Loucy (cell line): Measurements from ENCODE around the gene PPDPF.
A peak's percentile ranks its signal among the peaks of the same experiment; 100 is the strongest.

ENCODE experiments used
- H2AFZ ChIP-seq: fragments of 200-600 bp; sonication (generic); 2 replicates; pipeline ENCODE4 v1.6.0; 2016; ENCODE audit warnings: antibody characterized with exemption, mild to moderate bottlenecking, low read length, moderate library complexity
- H3F3A ChIP-seq: fragments of 200-600 bp; 2 replicates; pipeline ENCODE4 v1.6.0; 2016; ENCODE audit warnings: antibody characterized with exemption, low read depth, mild to moderate bottlenecking
- H3K27me3 ChIP-seq: fragments of 200-600 bp; sonication (generic); 2 replicates; pipeline ENCODE4 v1.6.1; 2014; ENCODE audit warnings: low read length, mild to moderate bottlenecking; ENCODE audit not compliant: insufficient read depth, poor library complexity, severe bottlenecking
- H3K36me3 ChIP-seq: fragments of 200-600 bp; sonication (generic); 2 replicates; pipeline ENCODE4 v1.6.1; 2016; ENCODE audit warnings: low read length; ENCODE audit not compliant: insufficient read depth
- H3K4me1 ChIP-seq: fragments of 200-600 bp; sonication (generic); 2 replicates; pipeline ENCODE4 v1.5.1; 2014; ENCODE audit warnings: low read length, mild to moderate bottlenecking; ENCODE audit not compliant: insufficient read depth, poor library complexity, severe bottlenecking
- H3K4me2 ChIP-seq: fragments of 200-600 bp; sonication (generic); 2 replicates; pipeline ENCODE4 v1.6.0; 2014; ENCODE audit warnings: antibody characterized with exemption, low read length, low read depth, mild to moderate bottlenecking; ENCODE audit not compliant: poor library complexity, severe bottlenecking
- H3K4me3 ChIP-seq: fragments of 200-600 bp; sonication (generic); 2 replicates; pipeline ENCODE4 v1.5.1; 2014; ENCODE audit warnings: low read length, mild to moderate bottlenecking, mixed read lengths; ENCODE audit not compliant: poor library complexity, severe bottlenecking
- H3K79me2 ChIP-seq: fragments of 200-600 bp; sonication (generic); 2 replicates; pipeline ENCODE4 v1.6.1; 2014; ENCODE audit warnings: low read length; ENCODE audit not compliant: insufficient read depth
- H3K9ac ChIP-seq: fragments of 200-600 bp; sonication (generic); 2 replicates; pipeline ENCODE4 v1.6.0; 2014; ENCODE audit warnings: mild to moderate bottlenecking, low read depth, low read length, moderate library complexity; ENCODE audit not compliant: poor library complexity, severe bottlenecking
- H3K9me2 ChIP-seq: fragments of 200-600 bp; sonication (generic); replicated peaks from 2 replicates; pipeline ENCODE4 v1.6.1; 2016; ENCODE audit warnings: low read depth, low read length, mixed read lengths
- H3K9me3 ChIP-seq: fragments of 200-600 bp; sonication (generic); 2 replicates; pipeline ENCODE4 v1.6.1; 2014; ENCODE audit warnings: mild to moderate bottlenecking, antibody characterized with exemption, low read length, low read depth; ENCODE audit not compliant: insufficient read depth
- H4K20me1 ChIP-seq: fragments of 200-600 bp; sonication (generic); 2 replicates; pipeline ENCODE4 v1.6.0; 2014; ENCODE audit warnings: antibody characterized with exemption, low read length, mild to moderate bottlenecking; ENCODE audit not compliant: insufficient read depth, poor library complexity, severe bottlenecking
- CTCF ChIP-seq: fragments of 200-600 bp; sonication (generic); conservative IDR thresholded peaks from 2 replicates; pipeline ENCODE4 v1.5.1; 2014; ENCODE audit warnings: mild to moderate bottlenecking, antibody characterized with exemption, low read length
- EZH2phosphoT487 ChIP-seq: fragments of 200-600 bp; IDR thresholded peaks from 2 replicates; pipeline ENCODE4 v1.6.1; 2018; ENCODE audit warnings: antibody characterized with exemption, mild to moderate bottlenecking, moderate library complexity, borderline replicate concordance

PPDPF gene

DNA sequence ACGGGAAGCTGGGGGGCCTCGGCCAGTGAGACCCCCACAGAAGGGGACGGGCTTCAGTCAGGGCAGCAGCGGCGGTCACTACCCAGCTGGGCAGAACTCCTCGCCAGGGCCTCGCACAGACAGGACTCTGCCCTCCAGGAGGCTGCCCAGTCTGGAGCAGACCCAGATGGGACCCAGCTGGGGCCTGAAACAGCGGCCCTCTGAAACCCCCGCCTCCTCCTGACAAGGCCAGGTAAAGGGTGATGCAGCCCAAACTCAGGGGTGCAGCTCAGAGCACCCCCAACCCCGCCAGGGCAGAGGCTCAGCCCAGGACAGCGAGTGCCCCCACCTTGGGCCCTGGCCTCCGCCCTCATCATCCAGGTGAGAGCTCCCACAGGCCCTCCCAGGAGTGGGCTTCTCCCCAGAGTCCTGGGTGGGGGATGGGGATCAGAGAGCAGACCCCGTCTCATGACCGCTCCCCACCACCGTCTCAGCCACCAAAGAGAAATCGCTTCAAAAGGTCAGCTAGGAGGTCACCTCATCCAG is 23.9 kb upstream of the PPDPF start:
- H3K79me2 ChIP-seq, result no peaks in the 10 kb centered on the region
- H3K27me3 ChIP-seq, result no peaks in the 10 kb centered on the region
- H2AFZ ChIP-seq, result peak overlapping the region; percentile 64
- H3K9ac ChIP-seq, result no peak overlapping the region
- no peaks in the 10 kb centered on the region for H3K9me2 ChIP-seq
- peak overlapping the region; percentile 58 for H3K4me3 ChIP-seq
- peak overlapping the region; percentile 64 for H3K4me2 ChIP-seq
- H4K20me1 ChIP-seq, result no peaks in the 10 kb centered on the region
- no peaks in the 10 kb centered on the region for H3F3A ChIP-seq
- H3K4me1 ChIP-seq, result no peaks in the 10 kb centered on the region
- H3K36me3 ChIP-seq, result no peaks in the 10 kb centered on the region
- H3K9me3 ChIP-seq, result no peaks in the 10 kb centered on the region
- no peak for TF ChIP-seq CTCF
- no peak for TF ChIP-seq EZH2phosphoT487

DNA sequence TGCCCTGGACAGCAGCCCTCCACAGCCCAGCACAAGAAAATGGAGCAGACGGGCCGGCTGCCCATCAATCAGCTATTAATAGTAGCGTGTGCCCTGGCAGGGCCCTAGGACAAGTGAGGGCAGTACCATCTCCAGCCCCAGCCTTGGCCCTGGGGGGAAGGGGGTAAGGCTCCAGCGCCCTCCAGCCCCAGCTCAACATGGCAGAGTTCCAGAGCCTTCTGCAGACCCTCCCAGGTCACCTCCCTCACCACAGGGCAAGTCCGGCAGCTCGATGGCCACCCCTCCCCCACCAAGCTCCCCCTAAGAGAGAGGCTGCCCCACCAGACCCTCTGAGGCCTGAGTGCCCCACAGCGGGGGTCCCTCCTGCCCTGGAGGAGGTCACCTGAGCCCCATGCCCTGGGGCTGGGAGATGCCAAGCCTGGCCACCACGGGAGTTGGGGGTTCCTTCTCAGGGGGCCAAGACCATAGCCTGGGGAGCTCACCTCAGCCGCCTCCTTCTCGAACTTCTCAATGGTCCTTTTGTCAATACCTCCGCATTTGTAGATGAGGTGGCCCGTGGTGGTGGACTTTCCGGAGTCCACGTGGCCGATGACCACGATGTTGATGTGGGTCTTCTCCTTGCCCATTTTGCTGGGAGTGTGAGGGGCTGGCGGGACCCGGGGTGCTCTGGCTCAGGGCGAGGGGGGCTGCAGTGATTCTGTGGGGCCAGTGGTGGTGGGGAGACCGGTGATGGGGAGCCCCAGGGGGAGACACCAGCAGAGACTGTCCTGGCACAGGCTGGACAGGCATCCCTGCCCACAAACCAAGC is 23.2 kb upstream of the PPDPF start:
- Histone ChIP-seq H3K9me2 (no peaks in the 10 kb centered on the region), H3K4me2 (no peak overlapping the region), H4K20me1 (no peaks in the 10 kb centered on the region), H3K9me3 (no peaks in the 10 kb centered on the region), H3K27me3 (no peaks in the 10 kb centered on the region), H3K79me2 (no peaks in the 10 kb centered on the region), H3K9ac (no peak overlapping the region), H3F3A (no peaks in the 10 kb centered on the region), H3K36me3 (no peaks in the 10 kb centered on the region), H3K4me1 (no peaks in the 10 kb centered on the region), H3K4me3 (no peak overlapping the region), H2AFZ (no peak overlapping the region)
- TF ChIP-seq EZH2phosphoT487 (no peak), CTCF (no peak)

DNA sequence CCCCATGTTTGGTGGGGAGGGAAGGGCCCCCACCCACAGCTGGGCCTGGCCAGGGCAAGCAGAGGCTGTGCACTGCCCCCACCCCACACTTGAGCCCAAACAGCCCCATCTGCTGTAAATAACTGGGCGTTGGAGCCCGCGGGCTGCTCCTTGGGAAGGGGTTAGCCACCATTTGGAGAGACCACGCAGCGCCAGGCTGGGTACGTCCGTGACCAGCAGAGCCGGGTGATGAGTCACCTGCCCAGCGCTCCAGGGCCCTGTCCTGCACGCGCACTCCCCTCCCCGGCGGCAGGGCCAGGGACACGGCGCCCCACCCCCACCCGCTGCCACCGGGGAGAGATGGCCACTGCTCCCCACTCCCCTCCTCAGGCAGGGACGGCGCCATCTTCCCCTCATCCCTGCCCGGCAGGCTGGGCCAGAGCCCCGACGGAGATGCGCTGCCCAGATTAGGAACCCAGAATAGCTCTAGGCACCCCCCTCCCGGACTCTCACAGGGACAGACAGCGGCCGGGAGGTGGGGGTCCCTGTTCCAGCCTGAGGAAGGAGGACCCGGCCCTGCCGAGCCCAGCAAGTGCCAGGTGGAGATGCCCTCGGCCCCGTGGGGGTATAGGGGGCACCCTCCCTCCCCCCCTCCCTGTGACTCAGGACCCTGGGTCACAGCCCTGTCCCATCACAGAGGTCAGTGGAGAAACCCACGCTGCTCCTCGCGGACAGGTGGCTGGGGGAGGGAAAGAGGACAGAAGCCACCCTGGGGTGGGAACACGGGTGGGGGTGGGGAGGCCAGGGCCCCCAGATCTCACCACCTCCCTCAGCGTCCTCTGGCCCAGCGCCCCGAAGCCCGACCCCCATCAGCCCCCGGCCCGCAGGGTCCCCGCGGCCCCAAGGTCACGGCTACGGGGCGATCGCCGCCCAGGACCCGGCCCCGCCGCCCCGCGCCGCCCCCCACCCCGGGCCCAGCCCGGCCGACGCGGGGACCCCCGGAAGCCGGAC is 22.3 kb upstream of the PPDPF start:
- TF ChIP-seq EZH2phosphoT487 (no peak), CTCF (no peak)
- no peaks in the 10 kb centered on the region for H3K27me3 ChIP-seq
- H3K4me1 ChIP-seq, result no peaks in the 10 kb centered on the region
- H3F3A ChIP-seq, result no peaks in the 10 kb centered on the region
- no peaks in the 10 kb centered on the region for H3K79me2 ChIP-seq
- H4K20me1 ChIP-seq, result no peaks in the 10 kb centered on the region
- no peaks in the 10 kb centered on the region for H3K36me3 ChIP-seq
- H3K4me3 ChIP-seq, result no peak overlapping the region
- H3K9me2 ChIP-seq, result no peaks in the 10 kb centered on the region
- H2AFZ ChIP-seq, result no peak overlapping the region
- H3K9ac ChIP-seq, result no peak overlapping the region
- no peak overlapping the region for H3K4me2 ChIP-seq
- H3K9me3 ChIP-seq, result no peaks in the 10 kb centered on the region
